ENCODE measurements around the gene SLC6A19. TPM values are rescaled to one million over a fixed set of nuclear protein-coding genes. Genes with fewer than 3 reads are reported as not detected.
"Not testable (repeated sequence)": the region's sequence is repeated elsewhere in the genome, so short reads cannot be mapped to it uniquely, and the experiment has no call there.

SLC6A19 gene
- total and polyA plus RNA-seq, 8 donors, result 0.13 to 5.5 (median 0.43) TPM; not detected in 3

DNA sequence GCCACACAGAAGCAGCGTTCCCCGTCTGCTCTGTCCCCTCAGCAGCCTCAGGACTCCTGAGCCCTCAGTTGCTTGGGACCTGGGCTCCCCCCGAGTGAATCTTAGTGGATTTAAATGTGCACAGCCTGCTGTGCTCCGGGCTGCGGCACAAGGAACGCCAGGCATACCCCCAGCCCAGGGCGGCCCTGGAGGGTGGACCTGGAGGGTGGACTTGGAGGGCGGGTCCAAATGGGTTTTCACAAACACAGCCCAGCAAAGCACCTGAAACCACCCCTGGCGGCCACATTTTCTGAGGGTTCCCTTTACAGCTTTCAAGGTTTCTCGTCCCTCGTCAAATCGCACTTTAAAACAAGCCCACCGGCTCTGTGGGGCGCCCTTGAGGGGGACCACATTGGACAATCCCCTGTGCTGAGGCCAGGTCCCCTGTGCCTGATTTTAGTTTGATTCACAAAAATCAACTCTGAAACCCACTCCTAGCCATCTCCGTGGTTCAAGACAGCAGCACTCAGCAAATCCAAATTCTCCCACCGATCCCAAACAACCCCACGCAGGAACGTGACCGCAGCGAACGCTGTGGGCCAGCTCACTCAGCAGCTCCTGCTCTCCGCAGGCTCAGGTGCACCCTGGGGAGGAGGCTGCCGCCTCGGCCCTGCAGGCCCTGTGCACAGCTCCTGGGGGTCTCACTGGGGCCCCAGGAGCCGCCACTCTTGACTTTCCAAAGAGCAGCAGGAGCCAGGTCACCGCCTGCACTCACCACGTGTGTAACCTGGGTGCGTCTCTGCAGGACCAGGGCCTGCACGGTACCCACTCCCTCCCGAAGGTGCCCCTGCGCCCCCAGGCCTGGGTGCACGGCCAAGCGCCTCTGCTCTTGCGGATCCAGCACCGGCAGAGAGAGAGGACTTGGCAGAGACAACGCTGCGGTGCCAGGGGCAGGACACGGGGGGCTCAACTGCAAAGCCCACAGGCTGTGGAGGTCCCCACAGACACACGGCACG is 64.4 kb downstream of the SLC6A19 start:
- H3K4me1 ChIP-seq, result no peaks in the 10 kb centered on the region
- TF ChIP-seq EP300 (IDR thresholded peaks at IDR 0.05) (no peak), POLR2AphosphoS5 (IDR thresholded peaks at IDR 0.05) (no peak), POLR2A (IDR thresholded peaks at IDR 0.05) (no peak), CTCF (IDR thresholded peaks at IDR 0.05) (no peak)
- H3K27ac ChIP-seq, result no peak overlapping the region
- no peaks in the 10 kb centered on the region for H3K36me3 ChIP-seq
- no peak for DNase-seq
- H3K27me3 ChIP-seq, result peaks cover 0 to 4% (median 0%) of the 10 kb centered on the region in 3 donors
- intact Hi-C loops (cut with DNase I; ENCODE audit: low total_unique reads), result no loop called here
- WGBS, 5 donors, result 91 to 95% (median 93%) methylated on average over 25 to 40 of the region's 40 CpGs
- no peak overlapping the region for H3K4me3 ChIP-seq
- H3K9me3 ChIP-seq, result peaks cover 0 to 23% (median 13%) of the 10 kb centered on the region in 4 donors

- H3K27me3 ChIP-seq, result peaks cover 0 to 4% (median 0%) of the 10 kb centered on the region in 3 donors
- no peak overlapping the region for H3K4me3 ChIP-seq
- peaks cover 0 to 14% (median 10%) of the 10 kb centered on the region in 4 donors for H3K9me3 ChIP-seq
- no peak for TF ChIP-seq CTCF (IDR thresholded peaks at IDR 0.05)
- TF ChIP-seq EP300 (IDR thresholded peaks at IDR 0.05), result no peak
- H3K27ac ChIP-seq, result no peak overlapping the region
- intact Hi-C loops (cut with DNase I; ENCODE audit: low total_unique reads), result no loop called here
- H3K4me1 ChIP-seq, result no peaks in the 10 kb centered on the region
- DNase-seq, result no peak
- no peaks in the 10 kb centered on the region for H3K36me3 ChIP-seq
- 82 to 93% (median 87%) methylated on average over 8 to 9 of the region's 9 CpGs for WGBS, 5 donors
These were observed 65.4 kb downstream of the SLC6A19 start for GRCh38 chr5:1266791-1267190.

- H3K27me3 ChIP-seq; intact Hi-C loops (cut with DNase I; ENCODE audit: low total_unique reads); H3K4me1 ChIP-seq; H3K27ac ChIP-seq; H3K9me3 ChIP-seq; H3K4me3 ChIP-seq; H3K36me3 ChIP-seq; DNase-seq: not testable (repeated sequence)
- WGBS, 5 donors, result 90 to 97% (median 93%) methylated on average over 5 of the region's 5 CpGs
These were observed 66.1 kb downstream of the SLC6A19 start for GRCh38 chr5:1267464-1267863.

DNA sequence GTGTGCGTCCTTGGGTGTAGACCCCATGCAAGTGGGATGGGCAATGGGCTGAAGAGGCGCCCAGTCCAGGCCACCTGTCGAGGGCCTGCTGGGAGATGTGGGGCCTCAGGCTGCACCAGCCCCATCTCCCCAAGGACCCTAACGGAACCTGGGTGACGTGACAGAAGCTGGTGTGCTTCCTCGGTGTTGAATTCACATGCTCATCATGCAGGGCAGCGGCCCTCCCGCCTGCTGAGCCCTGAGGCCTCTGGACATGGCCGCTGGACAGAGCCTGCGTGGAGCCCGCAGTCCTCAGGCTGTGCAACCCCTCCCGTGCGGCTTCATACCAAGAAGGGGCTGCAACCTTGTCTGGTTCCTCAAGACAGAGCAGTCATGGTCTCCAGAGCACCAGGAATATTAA is 66.7 kb downstream of the SLC6A19 start:
- H3K27me3 ChIP-seq, result peaks cover 0 to 4% (median 0%) of the 10 kb centered on the region in 3 donors
- H3K9me3 ChIP-seq, result peaks cover 0 to 4% (median 1%) of the 10 kb centered on the region in 4 donors
- H3K27ac ChIP-seq, result no peak overlapping the region
- intact Hi-C loops (cut with DNase I; ENCODE audit: low total_unique reads), result no loop called here
- H3K4me1 ChIP-seq, result no peaks in the 10 kb centered on the region
- TF ChIP-seq POLR2AphosphoS5 (IDR thresholded peaks at IDR 0.05) (no peak), EP300 (IDR thresholded peaks at IDR 0.05) (no peak), POLR2A (IDR thresholded peaks at IDR 0.05) (no peak)
- no peak overlapping the region for H3K4me3 ChIP-seq
- WGBS, 5 donors, result 91 to 94% (median 91%) methylated on average over 6 to 13 of the region's 13 CpGs
- DNase-seq, result no peak
- no peaks in the 10 kb centered on the region for H3K36me3 ChIP-seq

DNA sequence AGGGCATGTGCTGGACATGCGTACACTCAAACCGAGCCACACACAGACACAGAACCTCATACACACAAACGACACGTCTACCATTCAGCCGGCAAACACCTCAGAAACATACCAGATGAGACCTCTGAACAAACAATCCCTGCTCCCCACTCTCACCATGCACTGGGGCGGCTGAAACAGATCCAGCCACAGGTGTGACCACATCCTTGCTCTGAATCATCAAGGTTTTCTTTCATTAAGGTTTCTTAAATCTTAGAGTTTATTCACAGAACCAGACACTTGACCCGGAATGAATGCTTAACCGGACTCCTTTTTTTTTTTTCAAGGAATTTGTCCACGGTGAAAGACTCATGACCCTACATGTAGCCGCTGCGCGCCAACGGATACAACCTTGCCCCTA is 67.3 kb downstream of the SLC6A19 start:
- TF ChIP-seq EP300 (IDR thresholded peaks at IDR 0.05) (no peak), POLR2A (IDR thresholded peaks at IDR 0.05) (no peak), POLR2AphosphoS5 (IDR thresholded peaks at IDR 0.05) (no peak), CTCF (IDR thresholded peaks at IDR 0.05) (no peak)
- no peak overlapping the region for H3K27ac ChIP-seq
- peaks cover 0 to 2% (median 0%) of the 10 kb centered on the region in 4 donors for H3K9me3 ChIP-seq
- no peaks in the 10 kb centered on the region for H3K36me3 ChIP-seq
- intact Hi-C loops (cut with DNase I; ENCODE audit: low total_unique reads), result no loop called here
- 85 to 90% (median 87%) methylated on average over 13 of the region's 13 CpGs for WGBS, 5 donors
- H3K4me3 ChIP-seq, result no peak overlapping the region
- no peak for DNase-seq
- H3K27me3 ChIP-seq, result peaks cover 0 to 4% (median 0%) of the 10 kb centered on the region in 3 donors
- no peaks in the 10 kb centered on the region for H3K4me1 ChIP-seq

Data from stomach (tissue), 9 donors.